Measurements from ENCODE around the gene PRDM16.

PRDM16 gene

DNA sequence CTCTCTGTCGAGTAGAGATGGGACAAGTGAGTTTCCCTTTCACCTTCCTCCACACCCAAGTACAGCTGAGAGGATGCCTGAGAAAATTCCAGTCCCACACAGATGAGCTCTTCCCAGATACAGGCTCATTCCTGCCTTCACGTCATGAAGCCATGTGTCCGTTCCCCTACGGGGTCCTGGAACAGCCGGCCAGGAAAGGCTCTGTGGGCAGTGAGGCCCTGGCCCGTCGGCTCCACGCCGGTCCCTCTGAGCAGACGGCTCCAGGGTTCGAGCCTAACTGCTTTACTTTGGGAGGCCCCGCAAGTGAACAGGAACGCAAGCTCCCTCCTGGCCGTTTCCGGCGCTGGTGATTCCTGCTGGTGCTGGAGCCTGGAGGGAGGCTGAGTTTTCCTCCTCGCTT is 328.3 kb downstream of the PRDM16 start:
- DNase-seq (ENCODE audit: low spot score) = no peak

- DNase-seq (ENCODE audit: low spot score) = no peak
Observed at GRCh38 chr1:3398396-3399140, 329.6 kb downstream of the PRDM16 start.

GRCh38 chr1:3399732-3400131 is 330.7 kb downstream of the PRDM16 start:
- no peak for DNase-seq (ENCODE audit: low spot score)

GRCh38 chr1:3401585-3402257 is 332.7 kb downstream of the PRDM16 start:
- DNase-seq (ENCODE audit: low spot score) = no peak

DNA sequence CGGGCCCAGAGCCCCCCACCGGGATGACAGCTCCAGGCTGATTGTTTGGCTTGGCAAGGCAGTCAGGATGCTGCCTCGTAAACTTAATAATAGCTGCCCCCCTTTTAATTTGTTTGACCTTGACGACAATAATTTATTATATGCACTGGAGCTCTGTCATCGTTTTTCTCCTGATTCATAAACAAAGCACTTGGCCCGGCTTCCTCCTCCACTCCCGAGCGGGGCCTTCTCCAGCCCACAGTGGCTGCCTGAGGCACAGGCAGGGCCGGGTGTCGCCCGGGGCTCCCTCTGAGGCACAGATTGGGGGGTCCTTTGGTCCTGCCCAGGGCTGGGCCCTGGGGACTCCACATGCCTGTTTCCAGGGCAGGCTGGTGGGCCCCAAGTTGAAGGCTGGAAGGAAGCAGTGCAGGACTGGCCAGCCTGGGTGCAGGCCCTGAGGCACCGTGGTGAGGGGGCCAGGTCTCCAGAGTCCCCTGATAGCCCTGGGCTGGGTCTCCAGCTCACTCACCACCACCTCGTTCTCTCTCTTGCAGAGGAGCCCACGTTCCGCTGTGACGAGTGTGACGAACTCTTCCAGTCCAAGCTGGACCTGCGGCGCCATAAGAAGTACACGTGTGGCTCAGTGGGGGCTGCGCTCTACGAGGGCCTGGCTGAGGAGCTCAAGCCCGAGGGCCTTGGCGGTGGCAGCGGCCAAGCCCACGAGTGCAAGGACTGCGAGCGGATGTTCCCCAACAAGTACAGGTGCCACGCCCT is 333.4 kb downstream of the PRDM16 start:
- DNase-seq (ENCODE audit: low spot score) = no peak

GRCh38 chr1:3403011-3403345 is 334.0 kb downstream of the PRDM16 start:
- DNase-seq (ENCODE audit: low spot score) = no peak

GRCh38 chr1:3403388-3404231 is 334.6 kb downstream of the PRDM16 start:
- no peak for DNase-seq (ENCODE audit: low spot score)

DNA sequence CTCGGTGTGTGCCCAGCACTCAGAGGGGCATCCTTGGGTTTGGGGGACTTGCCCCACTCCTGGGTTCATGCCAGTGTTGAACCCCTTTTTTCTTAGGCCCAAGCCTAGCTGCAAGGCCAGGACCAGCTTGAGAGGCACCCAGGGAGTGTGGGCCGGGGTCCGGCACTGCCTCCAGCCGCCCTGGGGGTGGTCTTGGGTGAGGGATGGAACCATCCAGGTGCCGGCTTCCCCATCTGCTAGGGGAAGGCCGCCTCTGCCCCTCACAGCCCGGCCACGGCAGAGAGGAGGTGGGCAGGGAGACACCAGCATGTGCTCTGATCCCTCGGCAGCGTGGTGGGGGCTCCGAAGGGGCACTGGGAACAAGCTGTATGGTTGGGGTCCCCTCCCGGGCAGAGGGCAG is 335.3 kb downstream of the PRDM16 start:
- no peak for DNase-seq (ENCODE audit: low spot score)

DNA sequence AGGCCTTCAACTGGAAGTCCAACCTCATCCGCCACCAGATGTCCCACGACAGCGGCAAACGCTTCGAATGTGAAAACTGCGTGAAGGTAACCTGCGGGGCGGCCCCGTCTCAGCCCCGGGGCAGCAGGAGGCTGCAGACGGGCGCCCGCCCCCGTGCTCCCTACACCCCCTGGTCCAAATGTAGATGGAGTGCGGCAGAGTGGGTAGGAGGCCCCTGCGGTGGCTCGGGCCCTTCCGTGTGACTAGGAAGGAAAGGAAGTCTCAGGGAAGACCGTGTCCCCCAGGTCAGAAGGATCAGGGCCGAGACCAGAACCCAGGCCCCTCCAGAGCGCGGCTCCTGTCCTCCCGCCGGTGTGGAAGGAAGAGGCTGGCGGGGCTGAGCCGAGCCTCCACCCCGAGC is 335.8 kb downstream of the PRDM16 start:
- DNase-seq (ENCODE audit: low spot score) = no peak

GRCh38 chr1:3405491-3405890 is 336.5 kb downstream of the PRDM16 start:
- DNase-seq (ENCODE audit: low spot score) = no peak

DNA sequence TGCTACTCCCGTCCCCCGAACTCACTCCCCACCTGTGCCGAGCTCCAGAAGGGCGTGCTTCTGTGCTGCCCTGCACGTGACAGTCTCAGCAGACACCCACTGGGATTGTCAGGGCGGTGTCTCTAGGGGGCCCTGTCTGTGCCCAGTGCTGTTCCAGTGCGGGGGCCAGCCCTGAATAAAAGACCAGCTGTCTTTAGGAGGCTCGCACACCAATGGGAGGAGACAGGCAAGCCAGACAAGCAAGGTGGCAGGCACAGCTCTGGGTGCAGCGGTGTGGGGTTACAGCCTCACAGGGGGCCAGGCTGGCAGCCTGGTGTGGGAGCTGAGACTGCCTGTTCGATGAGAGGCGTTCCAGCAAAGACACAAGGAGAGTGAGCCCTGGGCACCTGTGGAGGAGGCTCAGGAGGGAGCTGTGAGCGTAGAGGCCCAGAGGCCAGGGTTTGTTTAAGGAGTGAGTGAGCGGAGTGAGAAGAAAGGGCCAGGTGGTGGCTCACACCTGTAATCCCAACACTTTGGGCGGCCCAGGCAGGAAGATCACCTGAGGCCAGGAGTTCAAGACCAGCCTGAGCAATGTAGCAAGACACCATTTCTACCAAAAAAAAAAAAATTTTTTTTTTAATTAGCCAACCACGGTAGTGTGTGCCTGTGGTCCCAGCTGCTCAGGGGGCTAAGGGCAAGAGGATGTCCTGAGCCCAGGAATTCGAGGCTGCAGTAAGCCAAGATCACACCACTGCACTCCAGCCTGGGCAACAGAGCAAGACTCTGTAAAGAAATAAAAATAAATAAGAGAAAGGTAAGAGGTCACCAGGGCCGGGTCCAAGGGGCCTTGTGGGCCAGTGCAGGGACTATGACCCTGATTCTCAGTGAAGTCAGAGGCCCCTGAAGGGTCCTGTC is 337.2 kb downstream of the PRDM16 start:
- no peak for DNase-seq (ENCODE audit: low spot score)

DNA sequence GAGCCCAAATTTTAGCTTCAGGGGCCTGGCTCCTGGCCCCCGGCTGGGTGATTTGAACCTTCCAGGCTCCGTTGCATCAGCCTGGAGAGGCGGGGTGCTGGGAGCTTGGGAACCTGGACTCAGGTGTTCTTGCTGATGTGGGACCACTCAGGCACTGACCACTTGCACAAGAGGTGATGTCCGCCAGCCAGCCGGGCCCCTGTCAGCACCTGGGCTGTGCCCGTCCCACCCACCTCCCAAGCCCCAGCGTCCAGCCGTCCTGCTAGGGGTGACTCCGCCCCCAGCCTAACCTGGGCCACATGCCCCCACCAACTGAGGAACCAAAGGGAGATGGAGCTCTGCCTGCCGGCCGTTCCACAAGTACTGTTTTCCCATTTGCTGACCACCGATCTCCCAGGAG is 338.0 kb downstream of the PRDM16 start:
- DNase-seq (ENCODE audit: low spot score) = no peak

DNA sequence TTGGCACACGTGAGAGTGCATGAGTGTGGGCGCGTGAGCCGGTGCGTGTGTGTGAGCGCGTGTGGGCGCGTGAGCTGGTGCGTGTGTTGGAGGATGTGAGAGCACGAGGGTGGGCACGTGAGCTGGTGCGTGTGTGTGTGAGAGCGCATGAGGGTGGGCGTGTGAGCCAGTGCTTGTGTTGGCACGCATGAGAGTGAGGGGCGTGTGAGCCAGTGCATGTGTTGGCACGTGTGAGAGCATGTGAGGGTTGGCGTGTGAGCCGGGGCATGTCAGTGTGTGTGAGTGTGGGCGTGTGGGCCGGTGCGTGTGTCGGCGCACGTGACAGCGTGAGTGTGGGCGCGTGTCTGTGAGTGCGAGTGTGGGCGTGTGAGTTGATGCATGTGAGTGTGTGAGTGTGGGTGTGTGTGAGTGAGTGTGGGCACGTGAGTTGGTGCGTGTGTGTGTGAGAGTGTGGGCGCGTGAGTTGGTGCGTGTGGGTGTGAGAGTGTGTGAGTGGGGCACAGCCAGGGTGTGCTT is 339.8 kb downstream of the PRDM16 start:
- DNase-seq (ENCODE audit: low spot score) = no peak

DNA sequence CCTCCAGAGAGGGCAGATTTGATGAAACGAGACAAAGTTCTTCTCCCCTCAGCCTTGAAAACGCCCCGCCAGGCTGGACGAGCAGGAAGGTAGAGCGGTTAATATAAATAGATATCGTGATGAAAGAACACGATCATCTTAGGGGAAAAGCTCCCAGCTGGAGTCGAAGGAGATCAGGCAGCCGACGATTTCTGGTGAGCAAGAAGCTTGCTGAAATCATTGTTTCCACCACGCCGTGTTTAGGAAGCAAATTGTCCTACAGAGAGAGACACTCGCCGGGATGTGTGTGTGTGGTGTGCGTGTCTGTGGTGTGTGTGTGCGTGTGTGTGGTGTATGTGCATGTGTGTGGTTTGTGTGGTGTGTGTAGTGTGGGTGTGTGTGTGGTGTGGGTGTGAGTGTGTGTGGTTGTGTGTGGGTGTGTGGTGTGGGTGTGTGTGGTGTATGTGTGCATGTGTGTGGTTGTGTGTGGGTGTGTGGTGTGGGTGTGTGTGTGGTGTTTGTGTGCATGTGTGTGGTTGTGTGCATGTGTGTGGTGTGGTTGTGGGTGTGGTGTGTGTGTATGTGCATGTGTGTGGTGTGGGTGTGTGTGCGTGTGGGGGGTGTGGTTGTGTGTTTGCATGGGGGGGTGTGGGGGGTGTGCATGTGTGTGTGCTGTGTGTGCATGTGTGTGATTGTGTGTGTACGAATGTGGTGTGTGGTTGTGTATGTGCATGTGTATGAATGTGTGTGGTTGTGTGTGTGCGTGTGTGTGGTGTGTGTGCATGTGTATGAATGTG is 340.6 kb downstream of the PRDM16 start:
- no peak for DNase-seq (ENCODE audit: low spot score)

DNA sequence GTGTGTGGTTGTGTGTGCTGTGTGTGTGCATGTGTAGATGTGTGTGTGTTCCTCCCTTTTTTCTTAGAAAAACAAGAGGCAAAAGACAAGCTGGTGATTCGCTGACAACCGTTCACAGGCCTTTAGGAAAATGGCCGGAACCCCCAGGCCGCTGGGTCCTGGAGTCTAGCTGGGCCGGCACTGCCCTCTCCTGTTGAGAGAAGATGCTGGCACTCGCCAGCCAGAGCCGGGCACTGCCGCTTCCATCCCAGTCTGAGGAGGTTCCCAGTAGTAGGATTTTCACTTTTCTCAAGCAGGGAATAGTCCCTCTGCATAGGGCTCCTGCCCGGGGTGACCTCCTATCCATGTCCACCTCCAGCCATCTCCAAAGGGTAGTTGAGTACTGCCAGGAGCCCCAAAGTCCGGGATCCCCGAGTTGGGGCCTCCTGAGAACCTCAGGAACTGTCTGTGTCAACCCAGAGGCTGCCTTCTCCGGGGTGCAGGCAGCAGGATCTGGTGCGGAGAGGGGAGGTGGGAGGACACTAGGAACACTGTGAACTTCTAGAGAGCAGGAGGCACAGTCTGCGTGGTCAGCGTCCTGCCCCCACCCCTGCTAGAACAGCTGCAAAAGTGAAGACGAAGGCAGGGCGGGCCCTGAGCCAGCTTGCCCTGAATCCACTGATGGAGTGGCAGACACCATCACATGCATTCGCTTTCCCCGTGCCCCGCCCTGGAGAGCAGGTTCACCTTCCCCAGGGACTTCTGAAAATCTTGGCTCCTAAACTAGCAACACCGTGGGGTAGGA is 341.3 kb downstream of the PRDM16 start:
- no peak for DNase-seq (ENCODE audit: low spot score)

DNA sequence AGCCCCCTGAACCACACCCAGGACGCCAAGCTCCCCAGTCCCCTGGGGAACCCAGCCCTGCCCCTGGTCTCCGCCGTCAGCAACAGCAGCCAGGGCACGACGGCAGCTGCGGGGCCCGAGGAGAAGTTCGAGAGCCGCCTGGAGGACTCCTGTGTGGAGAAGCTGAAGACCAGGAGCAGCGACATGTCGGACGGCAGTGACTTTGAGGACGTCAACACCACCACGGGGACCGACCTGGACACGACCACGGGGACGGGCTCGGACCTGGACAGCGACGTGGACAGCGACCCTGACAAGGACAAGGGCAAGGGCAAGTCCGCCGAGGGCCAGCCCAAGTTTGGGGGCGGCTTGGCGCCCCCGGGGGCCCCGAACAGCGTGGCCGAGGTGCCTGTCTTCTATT is 342.8 kb downstream of the PRDM16 start:
- no peak for DNase-seq (ENCODE audit: low spot score)

GRCh38 chr1:3412376-3412775 is 343.4 kb downstream of the PRDM16 start:
- no peak for DNase-seq (ENCODE audit: low spot score)

DNA sequence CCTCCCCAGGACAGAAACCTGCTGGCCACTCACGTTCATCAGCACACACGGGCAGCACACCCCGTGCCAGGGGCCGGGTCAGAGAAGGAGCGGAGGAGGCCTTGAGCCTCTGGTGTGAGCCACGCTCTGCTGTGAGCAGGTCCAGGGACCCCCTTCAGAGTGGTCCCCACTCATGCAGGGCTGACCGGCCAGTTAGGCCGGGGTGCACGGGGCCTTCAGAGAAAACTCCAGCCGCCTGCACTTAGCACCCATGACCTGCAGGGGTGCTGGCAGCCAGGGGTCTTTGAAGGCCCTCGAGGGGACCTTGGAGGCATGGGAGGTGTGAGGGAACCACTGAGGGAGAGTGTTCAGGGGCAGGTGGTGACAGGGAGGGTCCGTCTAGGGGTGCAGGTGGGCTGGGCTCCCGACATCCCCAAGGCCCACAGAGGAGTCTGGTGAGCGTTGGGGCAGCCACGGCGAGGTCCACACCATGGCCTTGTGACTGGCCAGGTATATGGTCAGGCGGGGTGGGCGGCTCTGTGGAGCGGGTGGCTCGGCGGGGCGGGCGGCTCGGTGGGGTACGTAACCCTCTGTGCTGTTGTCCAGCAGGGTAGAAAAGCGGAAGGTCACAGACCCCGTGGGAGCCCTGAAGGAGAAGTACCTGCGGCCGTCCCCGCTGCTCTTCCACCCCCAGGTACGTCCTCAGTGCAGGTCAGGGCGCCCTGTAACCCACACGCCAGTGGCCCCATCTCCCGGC is 345.1 kb downstream of the PRDM16 start:
- no peak for DNase-seq (ENCODE audit: low spot score)
